ENCODE results near the gene BICRA. TPM values are rescaled to one million over a fixed set of nuclear protein-coding genes. Genes with fewer than 3 reads are reported as not detected.

The BICRA gene
- total and polyA plus RNA-seq, 3 donors from 2014 or later, result 9.2 to 19.2 (median 13.5) TPM

GRCh38 chr19:47679922-47680857, 71.3 kb downstream of the BICRA start:
- Histone ChIP-seq H3K27ac (no peak overlapping the region), H3K36me3 (ENCODE audit: low read depth, missing control alignments) (no peaks in the 10 kb centered on the region), H3K4me1 (no peaks in the 10 kb centered on the region), H3K27me3 (no peaks in the 10 kb centered on the region), H3K4me3 (peak overlapping the region in 1 of 2 donors; percentile 6), H3K9me3 (no peaks in the 10 kb centered on the region)
- 77 to 82% methylated on average over 30 to 74 of the region's 90 CpGs for WGBS, 2 donors
- intact Hi-C loops (cut with DNase I; ENCODE audit: low total_unique reads), result no loop called here
- no peak for TF ChIP-seq CTCF (IDR thresholded peaks at IDR 0.05)
- TF ChIP-seq POLR2A (IDR thresholded peaks at IDR 0.05), result no peak
- no peak for DNase-seq

GRCh38 chr19:47680858-47681332, 72.0 kb downstream of the BICRA start:
- Histone ChIP-seq H3K9me3 (no peaks in the 10 kb centered on the region), H3K4me3 (no peak overlapping the region), H3K36me3 (ENCODE audit: low read depth, missing control alignments) (no peaks in the 10 kb centered on the region), H3K27ac (no peak overlapping the region), H3K27me3 (no peaks in the 10 kb centered on the region), H3K4me1 (no peaks in the 10 kb centered on the region)
- TF ChIP-seq CTCF (IDR thresholded peaks at IDR 0.05), result no peak
- no peak for TF ChIP-seq POLR2A (IDR thresholded peaks at IDR 0.05)
- WGBS, 2 donors, result 69 to 78% methylated on average over 14 to 24 of the region's 34 CpGs
- intact Hi-C loops (cut with DNase I; ENCODE audit: low total_unique reads), result no loop called here
- no peak for DNase-seq

GRCh38 chr19:47681388-47681787, 72.5 kb downstream of the BICRA start:
- Histone ChIP-seq H3K36me3 (ENCODE audit: low read depth, missing control alignments) (no peaks in the 10 kb centered on the region), H3K27me3 (no peaks in the 10 kb centered on the region), H3K4me1 (no peaks in the 10 kb centered on the region), H3K27ac (no peak overlapping the region), H3K4me3 (no peak overlapping the region), H3K9me3 (no peaks in the 10 kb centered on the region)
- TF ChIP-seq CTCF (IDR thresholded peaks at IDR 0.05) (no peak), POLR2A (IDR thresholded peaks at IDR 0.05) (no peak)
- intact Hi-C loops (cut with DNase I; ENCODE audit: low total_unique reads), result no loop called here
- WGBS, 2 donors, result 75 to 81% methylated on average over 6 of the region's 6 CpGs
- no peak for DNase-seq

- intact Hi-C loops (cut with DNase I; ENCODE audit: low total_unique reads), result no loop called here
- no peaks in the 10 kb centered on the region for H3K27me3 ChIP-seq
- no peaks in the 10 kb centered on the region for H3K9me3 ChIP-seq
- 86 to 88% methylated on average over 17 to 23 of the region's 23 CpGs for WGBS, 2 donors
- H3K27ac ChIP-seq, result no peak overlapping the region
- no peak for DNase-seq
- H3K36me3 ChIP-seq (ENCODE audit: low read depth, missing control alignments), result no peaks in the 10 kb centered on the region
- H3K4me3 ChIP-seq, result no peak overlapping the region
- no peak for TF ChIP-seq POLR2A (IDR thresholded peaks at IDR 0.05)
- H3K4me1 ChIP-seq, result peaks cover 3% of the 10 kb centered on the region
These were observed 73.0 kb downstream of the BICRA start for GRCh38 chr19:47681936-47682335.

GRCh38 chr19:47682939-47683338, 74.0 kb downstream of the BICRA start:
- TF ChIP-seq CTCF (IDR thresholded peaks at IDR 0.05) (no peak), POLR2A (IDR thresholded peaks at IDR 0.05) (no peak)
- WGBS, 2 donors, result 75 to 77% methylated on average over 6 of the region's 6 CpGs
- no peak for DNase-seq
- Histone ChIP-seq H3K4me1 (peaks cover 3% of the 10 kb centered on the region), H3K27ac (no peak overlapping the region), H3K27me3 (no peaks in the 10 kb centered on the region), H3K4me3 (no peak overlapping the region), H3K9me3 (no peaks in the 10 kb centered on the region), H3K36me3 (ENCODE audit: low read depth, missing control alignments) (no peaks in the 10 kb centered on the region)
- intact Hi-C loops (cut with DNase I; ENCODE audit: low total_unique reads), result no loop called here

Measured in testis (tissue), 3 donors.